Suprapubic skin (tissue), 4 donors: ENCODE measurements around the gene ARL6IP1. TPM values are rescaled to one million over a fixed set of nuclear protein-coding genes. Genes with fewer than 3 reads are reported as not detected.

Experiments used
- DNase-seq, 2 donors: peaks; one replicate each; pipeline ENCODE4 v3.0.0-alpha.2; 2019; ENCODE audit warnings: low spot score in 2 of 2
- H3K27ac ChIP-seq: fragments of 200-600 bp; sonication (generic); one replicate; pipeline ENCODE4 v1.5.1; 2019
- H3K27me3 ChIP-seq: fragments of 200-600 bp; sonication (generic); one replicate; pipeline ENCODE4 v1.5.1; 2019
- H3K36me3 ChIP-seq: fragments of 200-600 bp; sonication (generic); one replicate; pipeline ENCODE4 v1.5.1; 2019
- H3K4me1 ChIP-seq: fragments of 200-600 bp; sonication (generic); one replicate; pipeline ENCODE4 v1.5.1; 2019
- H3K4me3 ChIP-seq: fragments of 200-600 bp; sonication (generic); one replicate; pipeline ENCODE4 v1.5.1; 2019; ENCODE audit warnings: mild to moderate bottlenecking
- H3K9me3 ChIP-seq: fragments of 200-600 bp; sonication (generic); one replicate; pipeline ENCODE4 v1.5.1; 2019
- EP300 ChIP-seq: sonication (generic); formaldehyde crosslinking; IDR thresholded peaks from one replicate; pipeline ENCODE4 v1.6.1; 2017; ENCODE audit warnings: antibody characterized with exemption
- POLR2A ChIP-seq, 2 donors: fragments of 450-650 bp; IDR thresholded peaks; one replicate each; pipeline ENCODE4 v1.6.1; 2017; ENCODE audit warnings: antibody characterized with exemption in 2 of 2, mild to moderate bottlenecking in 2 of 2, moderate library complexity in 2 of 2
- POLR2AphosphoS5 ChIP-seq, 3 donors: sonication (generic); formaldehyde crosslinking; IDR thresholded peaks; one replicate each; pipeline ENCODE4 v1.6.1; 2017; ENCODE audit warnings: antibody characterized with exemption in 3 of 3
- WGBS: methylation state at CpG from one replicate; pipeline ENCODE4 v1.1.5; 2018; 5-methylcytosine and 5-hydroxymethylcytosine counted together
- total RNA-seq, 4 donors: library from RNA; depleted of rRNA; stranded (reverse); fragments of >200 nt; gene quantifications; one replicate each; pipeline ENCODE4 v1.1.0, GENCODE V29; 2016
- TF ChIP-seq, protein P1 (sequence below), 2 donors: fragments of 200-600 bp in 1 of 2; fragments of 450-650 bp in 1 of 2; sonication (generic) in 1 of 2; IDR thresholded peaks; one replicate each; pipeline ENCODE4 v1.5.1; 2016 to 2019; ENCODE audit warnings: antibody characterized with exemption in 2 of 2, mild to moderate bottlenecking in 1 of 2, moderate library complexity in 1 of 2

The ARL6IP1 gene
- total RNA-seq: 100 to 1,000 TPM in 3 of 4 donors, 10 to 100 TPM in 1; 94.1 to 165 (median 124) TPM

GRCh38 chr16:18801145-18801972 is at the start of gene ARL6IP1:
ARL6IP1 (minus strand) TSS chr16:18801549; CDS start chr16:18801466, 83 bp downstream.
- no peaks in the 10 kb centered on the region for H3K27me3 ChIP-seq
- peak; percentile 80 to 96 (median 91) for TF ChIP-seq POLR2AphosphoS5 (IDR thresholded peaks at IDR 0.05)
- TF ChIP-seq POLR2A (IDR thresholded peaks at IDR 0.05): peak; percentile 94 to 99
- no peak for TF ChIP-seq EP300
- TF ChIP-seq, protein P1, sequence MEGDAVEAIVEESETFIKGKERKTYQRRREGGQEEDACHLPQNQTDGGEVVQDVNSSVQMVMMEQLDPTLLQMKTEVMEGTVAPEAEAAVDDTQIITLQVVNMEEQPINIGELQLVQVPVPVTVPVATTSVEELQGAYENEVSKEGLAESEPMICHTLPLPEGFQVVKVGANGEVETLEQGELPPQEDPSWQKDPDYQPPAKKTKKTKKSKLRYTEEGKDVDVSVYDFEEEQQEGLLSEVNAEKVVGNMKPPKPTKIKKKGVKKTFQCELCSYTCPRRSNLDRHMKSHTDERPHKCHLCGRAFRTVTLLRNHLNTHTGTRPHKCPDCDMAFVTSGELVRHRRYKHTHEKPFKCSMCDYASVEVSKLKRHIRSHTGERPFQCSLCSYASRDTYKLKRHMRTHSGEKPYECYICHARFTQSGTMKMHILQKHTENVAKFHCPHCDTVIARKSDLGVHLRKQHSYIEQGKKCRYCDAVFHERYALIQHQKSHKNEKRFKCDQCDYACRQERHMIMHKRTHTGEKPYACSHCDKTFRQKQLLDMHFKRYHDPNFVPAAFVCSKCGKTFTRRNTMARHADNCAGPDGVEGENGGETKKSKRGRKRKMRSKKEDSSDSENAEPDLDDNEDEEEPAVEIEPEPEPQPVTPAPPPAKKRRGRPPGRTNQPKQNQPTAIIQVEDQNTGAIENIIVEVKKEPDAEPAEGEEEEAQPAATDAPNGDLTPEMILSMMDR (IDR thresholded peaks at IDR 0.05): peak; percentile 88 to 97
- DNase-seq: peak; percentile 99 to 100
- WGBS: 3% methylated on average over 27 of the region's 77 CpGs
- peaks cover 8% of the 10 kb centered on the region for H3K36me3 ChIP-seq
- peak within 1 kb of the TSS; percentile 70 for H3K4me3 ChIP-seq
- H3K9me3 ChIP-seq: no peaks in the 10 kb centered on the region
- peaks cover 46% of the 10 kb centered on the region for H3K4me1 ChIP-seq
- peak within 1 kb of the TSS; percentile 87 for H3K27ac ChIP-seq

DNA sequence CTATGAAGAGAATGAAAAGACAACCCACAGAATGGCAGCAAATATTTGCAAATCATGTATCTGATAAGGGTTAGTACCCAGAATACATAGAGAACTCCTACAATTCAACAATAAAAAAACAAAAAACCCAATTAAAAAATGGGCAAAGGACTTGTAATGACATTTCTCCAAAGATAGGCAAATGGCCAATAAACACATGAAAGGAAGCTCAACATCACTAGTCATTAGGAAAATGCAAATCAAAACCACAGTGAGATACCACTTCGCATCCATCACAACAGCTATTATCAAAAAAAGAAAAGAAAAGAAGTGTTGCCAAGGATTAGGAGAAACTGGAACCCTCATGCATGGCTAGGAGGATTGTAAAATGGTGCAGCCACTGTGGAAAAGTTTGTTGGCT is 45.1 kb upstream of the ARL6IP1 start:
- Histone ChIP-seq H3K4me3 (no peak overlapping the region), H3K9me3 (no peaks in the 10 kb centered on the region), H3K36me3 (peaks cover 94% of the 10 kb centered on the region), H3K27ac (no peak overlapping the region), H3K4me1 (no peaks in the 10 kb centered on the region), H3K27me3 (no peaks in the 10 kb centered on the region)
- DNase-seq: no peak
- WGBS: 95% methylated on average over 1 of the region's 1 CpG
- TF ChIP-seq POLR2A (IDR thresholded peaks at IDR 0.05) (no peak), POLR2AphosphoS5 (IDR thresholded peaks at IDR 0.05) (no peak), EP300 (no peak)
- TF ChIP-seq, protein P1 (IDR thresholded peaks at IDR 0.05): no peak

GRCh38 chr16:18842565-18842964 is 41.2 kb upstream of the ARL6IP1 start:
- H3K27ac ChIP-seq: peak overlapping the region; percentile 50
- H3K27me3 ChIP-seq: no peaks in the 10 kb centered on the region
- H3K9me3 ChIP-seq: no peaks in the 10 kb centered on the region
- H3K36me3 ChIP-seq: peaks cover 87% of the 10 kb centered on the region
- DNase-seq: no peak
- WGBS: 92% methylated on average over 6 of the region's 6 CpGs
- TF ChIP-seq POLR2AphosphoS5 (IDR thresholded peaks at IDR 0.05) (no peak), POLR2A (IDR thresholded peaks at IDR 0.05) (no peak), EP300 (no peak)
- TF ChIP-seq, protein P1 (IDR thresholded peaks at IDR 0.05): no peak
- H3K4me1 ChIP-seq: no peaks in the 10 kb centered on the region
- H3K4me3 ChIP-seq: no peak overlapping the region

GRCh38 chr16:18841833-18842525 is 40.6 kb upstream of the ARL6IP1 start:
- H3K27ac ChIP-seq: peak overlapping the region; percentile 50
- no peak overlapping the region for H3K4me3 ChIP-seq
- 77% methylated on average over 7 of the region's 7 CpGs for WGBS
- no peak for DNase-seq
- peaks cover 87% of the 10 kb centered on the region for H3K36me3 ChIP-seq
- H3K27me3 ChIP-seq: no peaks in the 10 kb centered on the region
- no peaks in the 10 kb centered on the region for H3K9me3 ChIP-seq
- TF ChIP-seq POLR2A (IDR thresholded peaks at IDR 0.05) (no peak), EP300 (no peak), POLR2AphosphoS5 (IDR thresholded peaks at IDR 0.05) (no peak)
- TF ChIP-seq, protein P1 (IDR thresholded peaks at IDR 0.05): no peak
- no peaks in the 10 kb centered on the region for H3K4me1 ChIP-seq

DNA sequence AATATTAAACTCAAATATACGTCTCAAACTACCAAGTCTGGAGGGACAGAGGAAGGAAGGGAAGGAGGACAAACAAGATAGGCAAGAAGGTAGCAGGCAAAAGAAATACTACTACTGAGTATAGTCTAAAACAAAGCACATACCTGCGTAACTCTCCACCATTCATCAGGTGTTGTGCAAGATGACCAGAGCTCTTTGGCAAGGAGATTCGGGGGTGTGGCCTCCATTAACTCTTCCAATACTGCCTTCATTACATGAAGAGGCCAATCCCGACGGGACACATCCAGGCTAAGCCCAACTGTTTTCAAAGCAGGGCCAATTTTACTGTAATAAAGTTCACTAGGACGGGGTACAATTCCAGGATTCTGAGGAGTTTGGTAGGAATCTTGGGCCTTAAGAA is 38.2 kb upstream of the ARL6IP1 start:
- no peaks in the 10 kb centered on the region for H3K27me3 ChIP-seq
- DNase-seq: no peak
- WGBS: 75% methylated on average over 6 of the region's 6 CpGs
- no peaks in the 10 kb centered on the region for H3K4me1 ChIP-seq
- H3K9me3 ChIP-seq: no peaks in the 10 kb centered on the region
- H3K27ac ChIP-seq: no peak overlapping the region
- H3K4me3 ChIP-seq: no peak overlapping the region
- no peak for TF ChIP-seq EP300
- no peak for TF ChIP-seq POLR2AphosphoS5 (IDR thresholded peaks at IDR 0.05)
- TF ChIP-seq, protein P1 (IDR thresholded peaks at IDR 0.05): no peak
- no peak for TF ChIP-seq POLR2A (IDR thresholded peaks at IDR 0.05)
- peaks cover 87% of the 10 kb centered on the region for H3K36me3 ChIP-seq
